SU-DHL-6 (cell line): ENCODE results near the gene INAFM1.

Experiments used
- H2AFZ ChIP-seq: fragments of 200-600 bp; sonication (generic); 2 replicates; pipeline ENCODE4 v1.6.1; 2014; ENCODE audit warnings: low read depth, mild to moderate bottlenecking, moderate library complexity, mixed read lengths, antibody characterized with exemption, low read length; ENCODE audit not compliant: severe bottlenecking
- H3F3A ChIP-seq: fragments of 200-600 bp; shearing (Covaris generic); 2 replicates; pipeline ENCODE4 v1.6.0; 2016; ENCODE audit warnings: antibody characterized with exemption, mild to moderate bottlenecking; ENCODE audit not compliant: insufficient read depth
- H3K27ac ChIP-seq: fragments of 200-600 bp; sonication (generic); 2 replicates; pipeline ENCODE4 v1.5.1; 2016; ENCODE audit warnings: low read depth, mild to moderate bottlenecking, low read length, moderate library complexity, mixed read lengths
- H3K27me3 ChIP-seq: fragments of 200-600 bp; sonication (generic), shearing (Covaris generic); 2 replicates; pipeline ENCODE4 v1.6.0; 2014; ENCODE audit warnings: mild to moderate bottlenecking, low read length
- H3K36me3 ChIP-seq: fragments of 200-600 bp; sonication (generic); 2 replicates; pipeline ENCODE4 v1.6.1; 2014; ENCODE audit warnings: mild to moderate bottlenecking, low read length, mixed read lengths
- H3K4me2 ChIP-seq: fragments of 300-600, 200-600 bp; shearing (Covaris generic), sonication (generic); 2 replicates; pipeline ENCODE4 v1.6.0; 2014; ENCODE audit warnings: low read length, low read depth, mild to moderate bottlenecking; ENCODE audit not compliant: poor library complexity, severe bottlenecking
- H3K4me3 ChIP-seq: fragments of 200-600 bp; sonication (generic); 2 replicates; pipeline ENCODE4 v1.5.1; 2014; ENCODE audit warnings: antibody characterized with exemption, low read length, mild to moderate bottlenecking, mixed read lengths; ENCODE audit not compliant: insufficient read depth, poor library complexity, severe bottlenecking
- H3K79me2 ChIP-seq: fragments of 200-600 bp; sonication (generic); 2 replicates; pipeline ENCODE4 v1.6.1; 2014; ENCODE audit warnings: mild to moderate bottlenecking, low read length, moderate library complexity; ENCODE audit not compliant: insufficient read depth
- H3K9ac ChIP-seq: fragments of 200-600 bp; sonication (generic); 2 replicates; pipeline ENCODE4 v1.7.0; 2014; ENCODE audit warnings: mild to moderate bottlenecking, low read length
- H3K9me2 ChIP-seq: fragments of 200-600 bp; sonication (generic); replicated peaks from 2 replicates; pipeline ENCODE4 v1.6.1; 2014; ENCODE audit warnings: low read length; ENCODE audit not compliant: insufficient read depth
- H3K9me3 ChIP-seq: fragments of 200-600 bp; sonication (generic); 2 replicates; pipeline ENCODE4 v1.6.1; 2014; ENCODE audit warnings: low read length, mixed read lengths; ENCODE audit not compliant: insufficient read depth
- H4K20me1 ChIP-seq: fragments of 200-600 bp; sonication (generic); 2 replicates; pipeline ENCODE4 v1.6.1; 2014; ENCODE audit warnings: low read depth, mild to moderate bottlenecking, antibody characterized with exemption, low read length, moderate library complexity, mixed read lengths
- CTCF ChIP-seq: fragments of 200-600 bp; sonication (generic); IDR thresholded peaks from one replicate; pipeline ENCODE4 v1.5.1; 2017; ENCODE audit warnings: antibody characterized with exemption, mild to moderate bottlenecking, low read length, moderate library complexity; ENCODE audit not compliant: insufficient read depth, poor library complexity, severe bottlenecking
- EZH2phosphoT487 ChIP-seq: fragments of 200-600 bp; sonication (generic), shearing (Covaris generic); conservative IDR thresholded peaks from 2 replicates; pipeline ENCODE4 v1.6.1; 2018; ENCODE audit warnings: mild to moderate bottlenecking, antibody characterized with exemption, low read length, moderate library complexity, mixed read lengths

The INAFM1 gene

GRCh38 chr19:47312366-47313006, 37.8 kb downstream of the INAFM1 start:
- no peaks in the 10 kb centered on the region for H3K9me2 ChIP-seq
- no peaks in the 10 kb centered on the region for H3K79me2 ChIP-seq
- H3K36me3 ChIP-seq = no peaks in the 10 kb centered on the region
- H4K20me1 ChIP-seq = no peaks in the 10 kb centered on the region
- TF ChIP-seq EZH2phosphoT487 = no peak
- no peak for TF ChIP-seq CTCF
- no peak overlapping the region for H2AFZ ChIP-seq
- no peak overlapping the region for H3K4me3 ChIP-seq
- H3K27me3 ChIP-seq = 0 out of 2 replicates have a peak, but pooled peaks cover 3% of the 10 kb centered on the region
- no peak overlapping the region for H3K27ac ChIP-seq
- no peaks in the 10 kb centered on the region for H3F3A ChIP-seq
- H3K4me2 ChIP-seq = no peak overlapping the region
- H3K9ac ChIP-seq = no peak overlapping the region
- H3K9me3 ChIP-seq = no peaks in the 10 kb centered on the region

- no peak overlapping the region for H3K27ac ChIP-seq
Observed at GRCh38 chr19:47313754-47314295, 39.1 kb downstream of the INAFM1 start.

GRCh38 chr19:47315125-47315821, 40.6 kb downstream of the INAFM1 start:
- H3K4me3 ChIP-seq = no peak overlapping the region
- H3F3A ChIP-seq = no peaks in the 10 kb centered on the region
- H3K27ac ChIP-seq = no peak overlapping the region
- H3K4me2 ChIP-seq = no peak overlapping the region
- H4K20me1 ChIP-seq = no peaks in the 10 kb centered on the region
- TF ChIP-seq EZH2phosphoT487 = no peak
- no peak for TF ChIP-seq CTCF
- H3K79me2 ChIP-seq = no peaks in the 10 kb centered on the region
- H3K27me3 ChIP-seq = no peaks in the 10 kb centered on the region
- no peaks in the 10 kb centered on the region for H3K9me2 ChIP-seq
- no peak overlapping the region for H2AFZ ChIP-seq
- no peak overlapping the region for H3K9ac ChIP-seq
- H3K36me3 ChIP-seq = no peaks in the 10 kb centered on the region
- H3K9me3 ChIP-seq = no peaks in the 10 kb centered on the region

More at GRCh38 chr19:47313754-47314295, 39.1 kb downstream of the INAFM1 start:
- Histone ChIP-seq H3F3A (no peaks in the 10 kb centered on the region), H3K36me3 (no peaks in the 10 kb centered on the region), H2AFZ (no peak overlapping the region), H3K79me2 (no peaks in the 10 kb centered on the region), H3K9me2 (no peaks in the 10 kb centered on the region), H4K20me1 (no peaks in the 10 kb centered on the region), H3K4me3 (no peak overlapping the region), H3K9me3 (no peaks in the 10 kb centered on the region), H3K4me2 (no peak overlapping the region), H3K27me3 (0 out of 2 replicates have a peak, but pooled peaks cover 3% of the 10 kb centered on the region), H3K9ac (no peak overlapping the region)
- no peak for TF ChIP-seq EZH2phosphoT487
- TF ChIP-seq CTCF = no peak
